GM12873 (cell line): ENCODE measurements around the gene DBF4B.

ENCODE experiments used
- CTCF ChIP-seq: IDR thresholded peaks from 2 replicates; pipeline ENCODE4 v1.5.1; 2012; ENCODE audit warnings: low read depth, mild to moderate bottlenecking, moderate library complexity, low read length, control low read depth; ENCODE audit not compliant: insufficient read depth; ENCODE audit errors: missing control alignments

The DBF4B gene

DNA sequence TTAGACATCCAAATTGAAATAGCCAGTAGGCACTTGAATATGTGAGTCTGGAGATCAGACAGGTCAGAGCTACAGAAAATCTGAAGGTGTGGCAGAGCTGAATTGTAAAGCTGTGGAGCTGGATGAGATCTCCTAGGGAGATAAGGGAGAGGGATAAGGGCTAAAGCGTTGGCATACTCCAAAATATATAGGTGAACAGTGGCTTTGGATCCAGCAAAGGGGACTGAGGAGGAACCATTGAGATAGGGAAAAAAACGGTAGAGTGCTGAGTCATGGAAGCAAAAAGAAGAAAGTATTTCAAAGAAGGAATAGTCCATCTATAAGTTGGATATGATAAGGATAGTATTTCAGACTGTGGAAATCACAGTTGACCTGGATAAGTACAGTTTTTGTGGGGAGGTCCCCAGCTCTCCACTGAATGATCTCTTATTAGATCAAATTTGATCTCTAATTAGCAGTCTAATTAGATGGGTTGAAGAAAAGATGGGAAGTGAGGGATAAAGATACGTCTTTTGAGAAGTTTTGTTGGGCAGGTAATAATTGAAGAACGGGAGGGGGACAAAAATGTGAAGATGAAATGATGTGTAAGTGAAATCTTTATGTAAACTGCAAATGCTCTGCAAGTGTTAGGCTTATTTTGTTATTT, 587 bp upstream of the DBF4B start:
- no peak for TF ChIP-seq CTCF

DNA sequence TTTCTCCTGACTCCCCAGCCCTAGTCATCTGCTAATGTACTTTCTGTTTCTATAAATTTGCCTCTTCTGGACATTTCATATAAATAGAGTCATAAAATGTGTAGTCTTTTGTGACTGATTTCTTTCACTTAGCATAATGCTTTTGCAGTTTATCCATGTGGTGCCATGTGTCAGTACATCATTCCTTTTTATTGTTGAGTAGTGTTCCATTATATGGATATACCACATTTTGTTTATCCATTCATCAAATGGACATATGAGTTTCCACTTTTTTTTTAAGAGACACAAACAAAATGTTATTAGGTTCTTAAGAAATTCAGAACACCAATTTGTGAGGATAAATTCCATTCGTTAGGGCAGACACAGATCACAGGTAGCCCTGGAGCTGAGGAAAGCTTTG, 11.0 kb downstream of the DBF4B start:
- no peak for TF ChIP-seq CTCF

DNA sequence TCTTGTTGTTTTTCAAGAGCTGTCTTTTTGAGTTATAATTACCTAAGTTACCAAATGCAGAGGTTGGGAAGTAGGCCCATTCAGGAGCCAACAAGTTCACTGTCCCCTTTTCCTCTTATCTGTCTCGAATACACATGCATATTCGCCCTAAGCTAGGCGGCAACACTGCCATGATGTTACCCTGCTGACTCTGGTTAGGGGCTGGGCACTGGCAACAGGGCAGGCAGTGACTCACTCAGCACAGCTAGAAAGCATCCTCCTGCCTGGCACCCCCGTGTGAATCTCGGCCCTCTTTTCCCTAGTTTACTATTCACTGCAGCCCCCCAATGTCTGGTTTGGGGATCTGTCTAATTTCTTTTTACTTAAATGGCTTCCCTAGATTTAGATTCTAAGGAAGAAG, 13.8 kb downstream of the DBF4B start:
- no peak for TF ChIP-seq CTCF

- peak; percentile 42 for TF ChIP-seq CTCF
These were observed 25.3 kb downstream of the DBF4B start for GRCh38 chr17:44733753-44734152.

- no peak for TF ChIP-seq CTCF
These were observed 25.8 kb downstream of the DBF4B start for GRCh38 chr17:44734272-44734671.

GRCh38 chr17:44736551-44737240, 28.2 kb downstream of the DBF4B start:
- TF ChIP-seq CTCF = no peak

- no peak for TF ChIP-seq CTCF
These were observed 29.9 kb downstream of the DBF4B start for GRCh38 chr17:44738214-44738906.
